ENCODE measurements around the gene RAPGEF5. TPM values are rescaled to one million over a fixed set of nuclear protein-coding genes. Genes with fewer than 3 reads are reported as not detected.

Gene RAPGEF5
- total RNA-seq, 1 donor from 2014 or later: 9.9 TPM

DNA sequence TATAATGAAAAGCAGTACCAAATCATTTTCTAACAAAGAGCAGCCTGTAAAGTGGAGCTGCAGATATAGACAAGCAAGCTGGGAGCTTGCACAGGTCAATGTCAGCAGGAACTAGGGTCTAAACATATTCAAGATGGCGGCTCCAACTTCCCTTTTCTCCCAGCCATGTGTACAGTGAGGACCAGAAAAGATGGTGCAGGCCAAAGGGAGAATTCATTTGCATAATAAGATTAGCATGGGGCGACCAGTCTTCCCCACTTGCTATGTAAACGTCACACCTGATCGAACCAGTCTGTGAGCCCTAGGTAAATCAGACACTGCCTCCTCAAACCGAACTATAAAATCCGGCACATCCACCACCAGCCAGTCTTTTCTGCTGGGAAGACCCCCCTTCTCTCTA is 4.4 kb upstream of the RAPGEF5 start:
- no peak overlapping the region for H3K27ac Mint-ChIP-seq
- no peaks in the 10 kb centered on the region for H3K36me3 Mint-ChIP-seq (ENCODE audit: insufficient read depth)
- H3K9me3 Mint-ChIP-seq (ENCODE audit: low read depth): no peaks in the 10 kb centered on the region
- TF ChIP-seq, protein P1, sequence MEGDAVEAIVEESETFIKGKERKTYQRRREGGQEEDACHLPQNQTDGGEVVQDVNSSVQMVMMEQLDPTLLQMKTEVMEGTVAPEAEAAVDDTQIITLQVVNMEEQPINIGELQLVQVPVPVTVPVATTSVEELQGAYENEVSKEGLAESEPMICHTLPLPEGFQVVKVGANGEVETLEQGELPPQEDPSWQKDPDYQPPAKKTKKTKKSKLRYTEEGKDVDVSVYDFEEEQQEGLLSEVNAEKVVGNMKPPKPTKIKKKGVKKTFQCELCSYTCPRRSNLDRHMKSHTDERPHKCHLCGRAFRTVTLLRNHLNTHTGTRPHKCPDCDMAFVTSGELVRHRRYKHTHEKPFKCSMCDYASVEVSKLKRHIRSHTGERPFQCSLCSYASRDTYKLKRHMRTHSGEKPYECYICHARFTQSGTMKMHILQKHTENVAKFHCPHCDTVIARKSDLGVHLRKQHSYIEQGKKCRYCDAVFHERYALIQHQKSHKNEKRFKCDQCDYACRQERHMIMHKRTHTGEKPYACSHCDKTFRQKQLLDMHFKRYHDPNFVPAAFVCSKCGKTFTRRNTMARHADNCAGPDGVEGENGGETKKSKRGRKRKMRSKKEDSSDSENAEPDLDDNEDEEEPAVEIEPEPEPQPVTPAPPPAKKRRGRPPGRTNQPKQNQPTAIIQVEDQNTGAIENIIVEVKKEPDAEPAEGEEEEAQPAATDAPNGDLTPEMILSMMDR (IDR thresholded peaks at IDR 0.05; ENCODE audit: unreplicated experiment): no peak
- peaks cover 8% of the 10 kb centered on the region for H3K4me1 Mint-ChIP-seq (ENCODE audit: low read depth)
- no peak for DNase-seq (ENCODE audit: low spot score, unreplicated experiment)
- peaks cover 28% of the 10 kb centered on the region for H3K27me3 Mint-ChIP-seq
- H3K4me3 Mint-ChIP-seq (ENCODE audit: low read depth): no peak overlapping the region

DNA sequence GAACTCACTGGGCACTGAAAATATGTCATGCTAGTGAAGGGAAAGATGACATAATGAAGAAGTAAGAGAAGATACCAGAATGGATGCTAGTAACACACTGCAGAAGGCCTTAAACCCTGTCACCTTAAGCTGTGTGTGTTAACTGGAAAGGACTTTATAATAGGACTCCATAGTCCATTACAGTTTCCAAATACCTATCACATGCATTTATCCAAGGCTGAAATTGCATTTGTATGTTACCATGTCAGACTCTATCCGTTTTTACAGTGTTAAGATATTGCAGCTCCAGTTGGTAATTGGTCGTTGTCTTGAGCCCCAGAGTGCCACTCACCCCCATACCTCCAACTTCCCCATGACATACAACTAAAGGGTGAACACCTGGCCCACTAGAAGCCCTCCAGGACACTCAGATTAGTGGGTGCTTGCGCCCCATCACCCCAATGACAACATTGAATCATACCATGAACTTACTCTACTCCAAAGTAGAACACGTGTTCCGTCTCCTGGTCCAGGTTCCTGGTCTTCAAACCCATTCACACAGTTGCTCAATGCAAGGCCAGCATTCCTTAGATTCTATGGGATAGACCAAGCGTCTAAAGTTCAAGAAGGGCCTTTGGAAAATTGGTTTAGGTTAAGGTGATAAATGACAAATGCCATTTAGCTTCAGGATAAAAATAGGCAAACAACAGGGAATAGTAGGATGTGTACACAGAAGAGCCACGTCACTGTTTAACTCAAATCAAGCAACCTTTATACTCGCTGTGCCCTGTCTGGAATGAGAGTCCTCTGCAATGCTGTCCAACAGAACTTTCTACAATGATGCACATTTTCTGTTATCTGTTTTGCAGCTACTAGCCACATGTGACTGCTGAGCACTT is 2.1 kb upstream of the RAPGEF5 start:
- H3K27me3 Mint-ChIP-seq: peaks cover 28% of the 10 kb centered on the region
- TF ChIP-seq, protein P1 (IDR thresholded peaks at IDR 0.05; ENCODE audit: unreplicated experiment): no peak
- H3K36me3 Mint-ChIP-seq (ENCODE audit: insufficient read depth): peaks cover 2% of the 10 kb centered on the region
- H3K4me3 Mint-ChIP-seq (ENCODE audit: low read depth): peak overlapping the region; percentile 35
- no peak overlapping the region for H3K27ac Mint-ChIP-seq
- DNase-seq (ENCODE audit: low spot score, unreplicated experiment): no peak
- H3K4me1 Mint-ChIP-seq (ENCODE audit: low read depth): peaks cover 16% of the 10 kb centered on the region
- no peaks in the 10 kb centered on the region for H3K9me3 Mint-ChIP-seq (ENCODE audit: low read depth)

DNA sequence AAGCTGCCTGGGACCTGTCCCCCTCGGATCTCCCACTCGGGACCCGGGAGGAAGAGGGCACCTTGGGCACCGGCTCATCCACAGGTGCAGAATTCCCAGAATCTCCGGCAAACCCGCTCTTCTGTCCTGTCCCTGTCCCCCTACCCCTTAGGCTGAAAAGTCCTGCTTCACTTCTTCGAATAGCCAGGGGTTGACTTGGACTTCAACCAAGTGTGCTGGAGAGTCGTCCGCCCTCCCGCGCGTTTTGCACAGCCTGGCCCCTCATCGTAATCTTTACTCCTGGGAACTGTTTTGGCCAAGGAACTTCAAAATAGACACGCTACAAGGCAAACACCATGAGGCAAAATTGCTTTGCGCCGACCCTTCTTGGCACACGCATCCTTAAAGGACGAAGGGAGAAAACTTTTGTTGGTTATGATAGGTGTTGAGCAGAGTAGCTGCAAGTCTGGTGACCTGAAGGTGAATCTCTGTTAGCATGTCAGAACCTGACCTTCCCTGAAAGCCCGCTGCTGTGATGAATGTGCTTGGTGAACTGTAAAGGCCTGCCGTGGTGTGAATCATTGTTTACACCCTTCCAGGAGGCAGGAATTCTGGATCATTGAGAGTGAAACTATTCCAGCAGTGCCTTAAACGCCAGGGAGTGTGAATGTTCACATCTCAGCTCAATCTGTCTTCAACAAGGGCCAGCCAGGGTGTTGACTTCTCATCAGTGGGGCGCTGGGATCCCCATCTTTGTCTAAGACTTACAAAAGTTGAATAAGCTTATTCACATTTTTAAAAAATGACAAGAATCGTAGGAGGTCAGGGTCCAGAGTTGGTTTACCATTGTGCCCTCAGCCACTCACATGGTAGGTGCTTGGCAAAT is 589 bp upstream of the RAPGEF5 start:
- TF ChIP-seq, protein P1 (IDR thresholded peaks at IDR 0.05; ENCODE audit: unreplicated experiment): no peak
- Mint-ChIP-seq H3K27me3 (peaks cover 28% of the 10 kb centered on the region), H3K27ac (peak overlapping the region; percentile 66), H3K36me3 (ENCODE audit: insufficient read depth) (peaks cover 5% of the 10 kb centered on the region), H3K4me1 (ENCODE audit: low read depth) (peaks cover 20% of the 10 kb centered on the region), H3K4me3 (ENCODE audit: low read depth) (peak overlapping the region; percentile 87), H3K9me3 (ENCODE audit: low read depth) (peaks cover 4% of the 10 kb centered on the region)
- DNase-seq (ENCODE audit: low spot score, unreplicated experiment): no peak

DNA sequence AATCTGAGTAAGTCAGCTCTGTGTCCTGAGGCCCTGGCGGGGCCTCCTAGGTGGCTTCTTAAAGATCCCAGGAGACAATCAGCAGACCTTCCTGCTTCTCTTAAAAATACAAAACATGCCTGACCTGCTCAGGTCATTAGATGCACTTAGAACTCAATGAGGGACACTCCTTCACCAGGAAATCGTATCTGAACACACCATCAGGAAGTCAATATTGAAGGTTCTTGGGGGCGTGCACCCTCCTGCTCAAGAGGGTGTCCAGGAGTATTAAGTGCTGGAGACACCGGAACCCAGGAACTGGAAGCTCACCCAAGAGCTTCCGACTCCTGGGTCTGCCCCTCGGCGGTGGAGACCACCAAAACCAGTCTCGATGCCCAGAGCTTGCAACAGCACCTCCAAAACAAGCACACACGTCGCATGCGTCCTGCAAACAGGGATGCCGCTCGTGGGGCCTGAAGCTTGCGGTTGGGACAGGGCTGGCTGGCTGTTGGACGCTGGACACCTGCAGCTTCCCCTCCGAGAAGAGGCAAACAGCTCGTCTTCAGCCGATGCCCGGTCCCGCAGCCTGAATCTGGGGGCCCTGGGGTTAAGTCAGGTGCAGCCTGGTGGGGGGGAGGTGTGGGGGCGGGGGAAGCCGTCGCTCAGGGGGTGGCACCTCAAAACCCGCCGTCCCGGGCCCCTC is 803 bp downstream of the RAPGEF5 start:
- no peak for DNase-seq (ENCODE audit: low spot score, unreplicated experiment)
- H3K27ac Mint-ChIP-seq: no peak overlapping the region
- H3K36me3 Mint-ChIP-seq (ENCODE audit: insufficient read depth): peaks cover 5% of the 10 kb centered on the region
- H3K27me3 Mint-ChIP-seq: peaks cover 28% of the 10 kb centered on the region
- peaks cover 34% of the 10 kb centered on the region for H3K4me1 Mint-ChIP-seq (ENCODE audit: low read depth)
- H3K9me3 Mint-ChIP-seq (ENCODE audit: low read depth): peaks cover 4% of the 10 kb centered on the region
- H3K4me3 Mint-ChIP-seq (ENCODE audit: low read depth): peak overlapping the region; percentile 71
- TF ChIP-seq, protein P1 (IDR thresholded peaks at IDR 0.05; ENCODE audit: unreplicated experiment): no peak

DNA sequence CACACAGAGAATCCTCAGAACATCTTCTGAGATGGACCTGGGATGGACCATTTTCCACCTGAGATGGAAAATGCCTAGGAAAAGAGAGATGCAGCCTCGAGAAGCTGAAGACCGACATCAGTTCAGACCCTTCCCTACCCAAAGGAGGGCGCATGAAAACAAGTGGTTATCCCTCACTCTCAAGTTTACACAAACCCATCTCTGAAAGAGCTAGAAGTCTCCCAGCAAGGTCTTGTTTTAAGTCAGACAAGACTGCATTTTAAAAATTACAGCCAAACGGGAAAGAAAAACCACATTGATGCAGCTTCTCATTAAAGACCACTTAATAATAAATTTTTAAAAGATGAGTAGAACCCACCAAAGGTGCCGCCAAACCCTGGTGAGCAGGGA is 1.3 kb downstream of the RAPGEF5 start:
- TF ChIP-seq, protein P1 (IDR thresholded peaks at IDR 0.05; ENCODE audit: unreplicated experiment): no peak
- Mint-ChIP-seq H3K9me3 (ENCODE audit: low read depth) (peaks cover 4% of the 10 kb centered on the region), H3K27ac (no peak overlapping the region), H3K36me3 (ENCODE audit: insufficient read depth) (peaks cover 5% of the 10 kb centered on the region), H3K4me3 (ENCODE audit: low read depth) (peak overlapping the region; percentile 71), H3K4me1 (ENCODE audit: low read depth) (peaks cover 39% of the 10 kb centered on the region), H3K27me3 (peaks cover 28% of the 10 kb centered on the region)
- no peak for DNase-seq (ENCODE audit: low spot score, unreplicated experiment)

Data from progenitor cell of endocrine pancreas (in vitro differentiated cells).